GM12892 (cell line): ENCODE data around the gene DUSP12. TPM values are rescaled to one million over a fixed set of nuclear protein-coding genes. Genes with fewer than 3 reads are reported as not detected.
A peak's percentile ranks its signal among the peaks of the same experiment; 100 is the strongest.

Experiments used
- DNase-seq: peaks from one replicate; pipeline ENCODE4 v3.0.0; 2011; ENCODE audit not compliant: insufficient read length
- FAIRE-seq: peaks from 2 replicates; lab custom pipeline; 2011; peaks lifted over from hg19 to GRCh38; lab: Jason Lieb, UNC
- POLR2A ChIP-seq: IDR thresholded peaks from 2 replicates; pipeline ENCODE4 v1.6.1; 2011; ENCODE audit warnings: low read depth, low read length, control low read depth
- POLR2AphosphoS5 ChIP-seq: IDR thresholded peaks from 2 replicates; pipeline ENCODE4 v1.6.1; 2011; ENCODE audit warnings: low read depth, low read length, control low read depth
- TAF1 ChIP-seq: IDR thresholded peaks from 2 replicates; pipeline ENCODE4 v1.6.1; 2011; ENCODE audit warnings: low read depth, mild to moderate bottlenecking, control low read depth, low read length, borderline replicate concordance
- polyA plus RNA-seq: library from polyadenylated mRNA; unstranded; fragments of >200 nt; gene quantifications from one replicate; pipeline ENCODE4 v1.2.1, GENCODE V29; 2012; ENCODE audit warnings: missing spikeins, inconsistent platforms; ENCODE audit not compliant: missing spikeins

The DUSP12 gene, protein sequence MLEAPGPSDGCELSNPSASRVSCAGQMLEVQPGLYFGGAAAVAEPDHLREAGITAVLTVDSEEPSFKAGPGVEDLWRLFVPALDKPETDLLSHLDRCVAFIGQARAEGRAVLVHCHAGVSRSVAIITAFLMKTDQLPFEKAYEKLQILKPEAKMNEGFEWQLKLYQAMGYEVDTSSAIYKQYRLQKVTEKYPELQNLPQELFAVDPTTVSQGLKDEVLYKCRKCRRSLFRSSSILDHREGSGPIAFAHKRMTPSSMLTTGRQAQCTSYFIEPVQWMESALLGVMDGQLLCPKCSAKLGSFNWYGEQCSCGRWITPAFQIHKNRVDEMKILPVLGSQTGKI
- polyA plus RNA-seq, result 16.5 TPM

DNA sequence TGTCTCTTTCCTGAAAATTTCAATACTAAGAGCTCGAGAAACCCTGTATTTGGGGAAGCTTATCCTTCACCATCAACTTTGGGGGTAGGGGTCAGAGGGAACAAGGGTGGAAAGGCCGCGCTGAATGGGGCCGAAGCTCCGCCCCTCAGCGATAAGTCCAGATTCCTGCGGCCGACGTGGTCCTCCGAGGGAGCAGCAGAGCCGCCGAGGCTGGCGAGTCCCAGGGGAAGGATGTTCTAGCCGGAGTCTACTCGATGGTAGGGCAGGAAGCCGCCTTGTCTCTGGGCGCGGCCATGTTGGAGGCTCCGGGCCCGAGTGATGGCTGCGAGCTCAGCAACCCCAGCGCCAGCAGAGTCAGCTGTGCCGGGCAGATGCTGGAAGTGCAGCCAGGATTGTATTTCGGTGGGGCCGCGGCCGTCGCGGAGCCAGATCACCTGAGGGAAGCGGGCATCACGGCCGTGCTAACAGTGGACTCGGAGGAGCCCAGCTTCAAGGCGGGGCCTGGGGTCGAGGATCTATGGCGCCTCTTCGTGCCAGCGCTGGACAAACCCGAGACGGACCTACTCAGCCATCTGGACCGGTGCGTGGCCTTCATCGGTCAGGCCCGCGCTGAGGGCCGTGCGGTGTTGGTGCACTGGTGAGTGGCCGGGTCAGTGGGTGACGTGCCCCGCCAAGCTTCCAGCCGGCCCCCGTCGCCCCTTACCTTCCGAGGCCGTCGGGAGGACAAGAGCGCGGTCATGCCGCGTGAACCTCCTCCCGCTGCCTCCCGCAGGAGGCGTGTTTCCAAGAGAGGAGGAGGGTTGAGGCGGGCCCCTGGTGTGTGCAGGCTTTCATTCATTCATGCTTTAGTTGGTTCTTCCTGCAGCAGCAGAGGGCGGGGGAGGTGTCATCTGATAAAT is at the start of gene DUSP12:
DUSP12 (plus strand) TSS at position 278 of the 899 bp plus-strand sequence; CDS start at position 294, 16 bp downstream.
- FAIRE-seq, result peak; percentile 99

DNA sequence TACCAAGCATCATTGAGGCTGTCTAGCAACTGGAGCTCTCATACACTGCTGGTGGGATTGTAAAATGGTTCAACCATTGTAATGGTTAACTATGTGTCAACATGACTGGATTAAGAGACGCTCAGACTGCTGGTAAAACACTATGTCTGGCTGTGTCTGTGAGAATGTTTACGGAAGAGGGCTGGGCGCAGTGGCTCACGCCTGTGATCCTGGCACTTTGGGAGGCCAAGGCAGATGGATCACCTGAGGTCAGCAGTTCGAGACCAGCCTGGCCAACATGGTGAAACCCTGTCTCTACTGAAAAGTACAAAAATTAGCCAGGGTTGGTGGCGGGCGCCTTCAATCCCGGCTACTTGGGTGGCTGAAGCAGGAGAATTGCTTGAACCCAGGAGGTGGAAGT is 47.3 kb upstream of the DUSP12 start:
- DNase-seq, result no peak
- no peak for FAIRE-seq
- no peak for TF ChIP-seq POLR2A
- no peak for TF ChIP-seq TAF1
- no peak for TF ChIP-seq POLR2AphosphoS5

More for the DNA sequence above, at the start of gene DUSP12:
- TF ChIP-seq TAF1 (peak; percentile 85), POLR2AphosphoS5 (peak; percentile 89), POLR2A (peak; percentile 93)
- DNase-seq, result peak; percentile 73

DNA sequence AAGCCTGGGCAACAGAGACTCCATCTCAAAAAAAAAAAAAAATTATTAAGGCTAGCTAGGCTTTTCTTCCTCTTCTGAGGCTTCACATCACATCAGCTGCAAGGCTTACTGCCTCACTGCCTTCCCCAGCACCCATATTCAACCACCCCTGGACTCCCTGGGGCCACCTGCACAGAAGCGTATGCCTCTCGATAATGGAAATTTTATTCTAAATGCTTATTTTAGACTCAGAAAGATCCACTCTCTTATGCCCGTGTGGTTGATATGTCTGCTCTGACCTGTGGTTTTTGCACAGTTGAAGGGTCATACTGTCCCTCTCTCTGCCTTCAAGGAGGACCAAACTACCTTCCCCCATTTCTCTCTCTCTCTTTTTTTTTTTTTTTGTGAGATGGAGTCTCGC is 44.0 kb upstream of the DUSP12 start:
- FAIRE-seq (peak; percentile 89), DNase-seq (no peak)
- TF ChIP-seq POLR2AphosphoS5 (no peak), POLR2A (no peak), TAF1 (no peak)

DNA sequence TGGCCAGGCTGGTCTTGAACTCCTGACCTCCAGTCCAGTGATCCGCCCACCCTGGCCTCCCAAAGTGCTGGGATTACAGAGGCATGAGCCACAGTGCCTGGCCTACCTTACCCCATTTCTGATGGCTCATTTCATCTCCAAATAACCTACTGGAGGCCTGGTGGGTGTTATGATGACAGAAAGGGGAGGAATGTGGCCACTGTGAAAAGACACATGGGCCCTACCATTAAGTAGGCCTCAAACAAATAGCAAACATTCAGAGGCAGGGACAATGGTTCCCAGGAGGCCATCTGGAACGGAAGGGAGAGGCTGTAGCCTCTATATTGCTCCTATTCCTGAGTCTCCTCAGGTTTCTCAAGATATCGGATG is 43.5 kb upstream of the DUSP12 start:
- FAIRE-seq, result peak; percentile 58
- TF ChIP-seq POLR2A, result no peak
- no peak for TF ChIP-seq TAF1
- DNase-seq, result no peak

DNA sequence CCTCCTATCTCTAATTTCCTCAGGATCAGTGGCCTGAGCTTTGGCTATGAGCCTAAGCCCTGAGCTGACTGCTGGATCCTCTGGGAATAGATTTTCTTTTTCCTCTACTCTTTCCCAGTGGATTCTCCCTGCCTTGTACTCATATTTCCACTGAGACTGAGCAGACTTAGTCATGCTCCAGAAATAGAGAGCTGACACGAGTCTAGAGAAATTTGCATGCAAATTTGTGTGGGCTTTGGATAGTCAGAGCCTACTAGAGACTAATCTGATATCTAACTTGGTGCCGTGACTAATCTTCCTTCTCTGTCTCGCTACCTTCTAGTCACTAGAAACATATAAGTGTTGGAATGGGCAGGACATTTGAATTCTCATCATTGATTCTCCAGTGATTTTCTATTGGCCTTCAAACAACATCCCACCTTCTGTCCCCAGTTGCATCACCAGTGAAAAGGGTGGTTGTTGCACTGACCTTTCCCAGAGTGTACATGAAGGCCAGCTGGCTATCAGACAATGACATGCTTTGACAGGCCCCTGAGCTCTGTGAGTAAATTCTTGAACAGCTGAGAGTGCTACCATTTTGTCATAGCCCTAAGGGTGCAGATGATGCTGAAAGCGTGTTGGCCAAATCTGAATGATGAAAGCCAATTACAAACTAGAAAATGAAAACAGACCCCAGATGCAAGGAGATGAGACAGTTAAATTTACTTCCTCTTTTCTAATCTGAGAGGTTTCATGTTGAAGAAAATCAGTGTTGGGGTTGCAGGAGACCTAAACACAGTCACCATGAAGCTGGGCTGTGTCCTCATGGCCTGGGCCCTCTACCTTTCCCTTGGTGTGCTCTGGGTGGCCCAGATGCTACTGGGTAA is 42.9 kb upstream of the DUSP12 start, which contains the start of gene FCRLA:
FCRLA (plus strand) TSS at position 748 of the 866 bp plus-strand sequence; CDS start at position 784, 36 bp downstream.
- peak; percentile 23 for DNase-seq
- TF ChIP-seq TAF1 (peak; percentile 80; the same call in 1 of the 2 replicates), POLR2AphosphoS5 (peak; percentile 93), POLR2A (peak; percentile 96)
- FAIRE-seq, result peak; percentile 98

DNA sequence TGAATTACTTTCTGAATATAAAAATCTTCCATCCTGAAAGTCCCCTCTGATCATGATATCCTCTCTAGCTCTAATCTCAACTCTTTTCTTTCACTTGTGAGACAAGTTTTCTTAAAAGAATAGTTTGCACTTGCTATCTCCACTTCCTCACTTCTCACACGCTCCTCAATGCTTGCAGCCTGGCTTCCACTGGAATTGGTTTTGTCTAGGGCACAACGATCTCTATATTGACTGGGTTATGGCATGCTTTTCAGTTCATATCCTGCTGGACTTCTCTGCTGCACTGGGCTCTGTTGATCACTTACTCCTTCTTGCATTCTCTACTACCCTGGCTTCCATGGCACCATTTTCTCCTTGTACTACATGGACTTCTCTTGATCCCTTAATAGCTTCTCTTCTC is 42.1 kb upstream of the DUSP12 start:
- FAIRE-seq, result no peak
- TF ChIP-seq TAF1 (no peak), POLR2AphosphoS5 (no peak), POLR2A (no peak)
- DNase-seq, result no peak

DNA sequence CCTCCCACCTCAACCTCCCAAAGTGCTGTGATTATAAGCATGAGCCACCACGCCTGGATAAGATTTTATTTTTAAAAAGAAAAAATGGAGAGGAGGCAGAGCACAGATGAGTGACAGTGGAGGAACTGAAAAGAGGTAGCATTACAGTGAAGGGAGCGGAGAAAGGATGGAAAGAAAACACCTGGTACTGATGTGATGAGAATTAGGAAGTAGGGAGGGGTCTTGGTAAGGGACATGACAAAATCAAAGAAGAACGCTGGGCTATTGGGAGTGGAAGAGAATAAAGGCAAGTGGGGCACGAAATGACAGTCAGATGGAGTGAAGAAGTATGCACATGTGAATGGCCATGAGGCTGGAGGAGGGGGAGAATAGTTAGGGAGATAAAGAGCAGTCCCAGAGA is 40.2 kb upstream of the DUSP12 start:
- FAIRE-seq (peak; percentile 87), DNase-seq (no peak)
- TF ChIP-seq TAF1, result no peak
- no peak for TF ChIP-seq POLR2A
- TF ChIP-seq POLR2AphosphoS5, result no peak

DNA sequence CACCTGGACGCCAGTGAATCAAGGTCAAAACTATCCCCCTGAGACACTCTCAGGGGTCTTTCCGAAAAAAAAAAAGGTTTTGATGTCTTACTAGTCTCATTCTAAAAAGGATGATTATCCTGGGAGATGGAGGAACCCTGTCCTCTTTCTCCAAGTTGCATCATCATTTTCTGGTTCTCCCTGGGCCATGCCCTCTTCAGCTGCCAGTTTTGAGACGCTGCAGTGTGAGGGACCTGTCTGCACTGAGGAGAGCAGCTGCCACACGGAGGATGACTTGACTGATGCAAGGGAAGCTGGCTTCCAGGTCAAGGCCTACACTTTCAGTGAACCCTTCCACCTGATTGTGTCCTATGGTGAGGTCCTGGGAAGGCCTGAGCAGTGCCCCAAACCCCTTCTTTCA is 39.0 kb upstream of the DUSP12 start:
- DNase-seq (no peak), FAIRE-seq (no peak)
- no peak for TF ChIP-seq TAF1
- TF ChIP-seq POLR2AphosphoS5, result no peak
- TF ChIP-seq POLR2A, result no peak

DNA sequence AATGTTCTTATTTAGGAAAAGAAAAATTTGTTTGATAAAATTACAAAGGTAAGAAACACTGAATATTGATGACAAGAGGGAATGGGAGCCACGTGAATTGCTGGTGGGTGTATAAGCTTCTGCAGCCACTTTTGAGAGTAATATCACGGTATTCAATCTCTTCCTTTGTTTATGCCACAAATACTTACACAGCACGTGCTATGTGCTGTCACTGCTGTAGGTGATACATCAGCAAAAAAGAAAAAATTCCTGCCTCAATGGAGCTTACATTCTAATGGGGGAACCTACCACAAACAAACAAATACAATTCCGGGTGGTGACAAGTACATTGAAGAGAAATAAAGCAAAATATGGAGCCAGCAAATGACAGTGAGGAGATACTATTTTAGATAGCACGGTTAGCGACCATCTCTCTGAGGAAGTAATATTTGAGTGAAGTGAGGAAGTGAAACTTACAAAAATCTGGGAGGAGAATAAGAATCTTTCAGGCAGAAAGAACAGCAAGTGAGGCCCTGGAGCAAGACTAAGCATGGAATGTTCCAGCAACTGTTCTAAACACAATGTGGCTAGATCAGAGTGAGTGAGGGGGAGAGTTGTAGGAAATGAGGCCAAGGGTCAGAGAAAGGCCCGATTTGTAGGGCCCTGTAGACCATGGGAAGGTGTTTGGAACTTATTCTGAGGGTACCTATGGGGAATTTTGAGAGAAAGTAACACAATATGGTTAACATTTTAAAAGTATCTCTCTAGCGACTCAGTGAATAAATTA is 30.8 kb upstream of the DUSP12 start:
- TF ChIP-seq TAF1 (no peak), POLR2A (no peak), POLR2AphosphoS5 (no peak)
- no peak for DNase-seq
- peak; percentile 56 for FAIRE-seq

DNA sequence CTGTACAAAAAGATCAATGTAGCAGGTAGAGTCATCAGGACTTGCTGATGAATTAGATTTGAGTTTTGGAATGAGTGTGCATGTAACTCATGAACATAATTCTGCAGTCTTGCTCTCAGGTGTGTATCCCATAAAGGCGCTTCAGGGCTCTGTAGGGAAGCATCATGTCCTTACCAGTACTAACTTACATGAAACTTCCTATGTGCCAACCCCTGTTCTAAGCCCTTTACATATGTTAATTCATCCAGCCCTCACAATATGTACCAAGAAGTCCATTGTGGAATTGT is 30.3 kb upstream of the DUSP12 start:
- DNase-seq (no peak), FAIRE-seq (peak; percentile 50)
- TF ChIP-seq POLR2A (no peak), POLR2AphosphoS5 (no peak), TAF1 (no peak)

DNA sequence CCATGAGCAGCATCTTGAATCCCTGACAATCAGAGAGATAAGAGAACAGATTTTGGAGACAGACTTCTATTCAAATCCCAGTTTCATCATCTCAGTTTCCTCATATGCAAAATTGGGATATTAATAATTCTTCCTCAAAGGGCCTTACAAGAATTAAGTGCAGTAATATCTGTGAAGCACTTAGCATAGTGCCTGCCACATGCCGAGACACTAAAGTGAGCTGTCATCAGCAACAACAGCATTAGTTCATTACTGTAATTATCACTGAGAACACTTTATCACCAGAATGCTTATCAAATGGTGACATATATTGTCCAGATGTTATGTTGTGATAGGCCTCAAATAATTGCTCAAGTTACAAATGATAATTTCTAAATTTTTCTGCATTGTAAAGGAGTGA is 29.2 kb upstream of the DUSP12 start:
- TF ChIP-seq POLR2AphosphoS5 (no peak), TAF1 (no peak), POLR2A (no peak)
- no peak for FAIRE-seq
- DNase-seq, result no peak
